Sigmoid colon (tissue), 3 donors: ENCODE measurements around the gene PAQR6.

Experiments used
- CTCF ChIP-seq, 4 experiments: fragments of 450-650 bp in 3 of 4; fragments of 200-600 bp in 1 of 4; IDR thresholded peaks; one replicate each; pipeline ENCODE4 v1.5.1; 2016 to 2019; ENCODE audit warnings: antibody characterized with exemption in 4 of 4, mild to moderate bottlenecking in 3 of 4, moderate library complexity in 2 of 4
- POLR2A ChIP-seq, 2 donors: fragments of 450-650 bp; IDR thresholded peaks; one replicate each; pipeline ENCODE4 v1.6.1; 2016; ENCODE audit warnings: antibody characterized with exemption in 2 of 2, mild to moderate bottlenecking in 2 of 2, moderate library complexity in 2 of 2

GRCh38 chr1:156220226-156220625 is 27.6 kb downstream of the PAQR6 start:
- TF ChIP-seq CTCF (IDR thresholded peaks at IDR 0.05) (no peak), POLR2A (IDR thresholded peaks at IDR 0.05) (no peak)
